Esophagus mucosa (tissue), 1 donor: Measurements from ENCODE around the gene SFXN1. TPM values are rescaled to one million over a fixed set of nuclear protein-coding genes. Genes with fewer than 3 reads are reported as not detected.
A peak's percentile ranks its signal among the peaks of the same experiment; 100 is the strongest.
"Not testable (repeated sequence)": the region's sequence is repeated elsewhere in the genome, so short reads cannot be mapped to it uniquely, and the experiment has no call there.

Experiments
- ATAC-seq: fragments of 200-7000 bp; cut with Tn5 transposase; one replicate; pipeline ENCODE4 v1.9.1; 2020
- total RNA-seq: library from RNA; stranded (reverse); gene quantifications from one replicate; pipeline ENCODE4 v1.2.4, GENCODE V29; 2023
- donor health status: DM: yes; HTN: yes; CAD: no.

Gene SFXN1
- total RNA-seq: 35.8 TPM

- ATAC-seq: peak; percentile 85
These were observed at the start of gene SFXN1 for GRCh38 chr5:175478384-175479124. SFXN1 (plus strand) TSS chr5:175478560; CDS start chr5:175492104, 13,544 bp downstream.

GRCh38 chr5:175434800-175435199 is 43.6 kb upstream of the SFXN1 start:
- no peak for ATAC-seq

GRCh38 chr5:175436359-175436758 is 42.0 kb upstream of the SFXN1 start:
- no peak for ATAC-seq

- ATAC-seq: no peak
These were observed 40.0 kb upstream of the SFXN1 start for GRCh38 chr5:175438234-175438857.

GRCh38 chr5:175443514-175444059 is 34.8 kb upstream of the SFXN1 start:
- ATAC-seq: no peak

- peak; percentile 72 for ATAC-seq
These were observed 34.1 kb upstream of the SFXN1 start, which contains the start of gene DRD1 for GRCh38 chr5:175444060-175444904. DRD1 (minus strand) TSS chr5:175444182; CDS start chr5:175443099, 1,083 bp downstream.

- ATAC-seq: no peak
These were observed 33.4 kb upstream of the SFXN1 start for GRCh38 chr5:175444905-175445456.

GRCh38 chr5:175446378-175446777 is 32.0 kb upstream of the SFXN1 start:
- ATAC-seq: not testable (repeated sequence)

- ATAC-seq: no peak
These were observed 30.8 kb upstream of the SFXN1 start for GRCh38 chr5:175447571-175447970.

- no peak for ATAC-seq
These were observed 30.1 kb upstream of the SFXN1 start for GRCh38 chr5:175448276-175448675.

- no peak for ATAC-seq
These were observed 26.2 kb upstream of the SFXN1 start for GRCh38 chr5:175452166-175452565.

GRCh38 chr5:175454338-175454737 is 24.0 kb upstream of the SFXN1 start:
- ATAC-seq: not testable (repeated sequence)

- ATAC-seq: no peak
These were observed 22.1 kb upstream of the SFXN1 start for GRCh38 chr5:175456105-175456742.

- no peak for ATAC-seq
These were observed 20.9 kb upstream of the SFXN1 start for GRCh38 chr5:175457466-175457865.

GRCh38 chr5:175460126-175460525 is 18.2 kb upstream of the SFXN1 start:
- ATAC-seq: no peak

GRCh38 chr5:175460552-175460951 is 17.8 kb upstream of the SFXN1 start:
- no peak for ATAC-seq

GRCh38 chr5:175461370-175461769 is 17.0 kb upstream of the SFXN1 start:
- ATAC-seq: no peak

- no peak for ATAC-seq
These were observed 14.7 kb upstream of the SFXN1 start for GRCh38 chr5:175463641-175464040.

- ATAC-seq: peak; percentile 66
These were observed 14.1 kb upstream of the SFXN1 start for GRCh38 chr5:175464074-175464941.

- ATAC-seq: no peak
These were observed 13.5 kb upstream of the SFXN1 start for GRCh38 chr5:175464942-175465233.

- ATAC-seq: no peak
These were observed 13.1 kb upstream of the SFXN1 start for GRCh38 chr5:175465282-175465681.
